SK-N-SH (cell line): Measurements from ENCODE around the gene KRT14. TPM values are rescaled to one million over a fixed set of nuclear protein-coding genes. Genes with fewer than 3 reads are reported as not detected.
"Not testable (repeated sequence)": the region's sequence is repeated elsewhere in the genome, so short reads cannot be mapped to it uniquely, and the experiment has no call there.

ENCODE experiments used
- CTCF ChIA-PET: fragments of 300-600, 350-600 bp; formaldehyde crosslinking; extraction: SDS; loops from one replicate; lab custom pipeline; 2021; lab: Yijun Ruan, JAX
- POLR2A ChIA-PET: fragments of 350-600 bp; sonication (Branson Sonifier 250); formaldehyde crosslinking; extraction: SDS; loops from one replicate; lab custom pipeline; 2020; ENCODE audit warnings: antibody characterized with exemption, inconsistent platforms; lab: Yijun Ruan, JAX
- DNase-seq: peaks from one replicate; pipeline ENCODE4 v3.0.0; 2012
- H2AFZ ChIP-seq: fragments of 200-600 bp; sonication (generic); 2 replicates; pipeline ENCODE4 v1.8.1; 2016; ENCODE audit warnings: antibody characterized with exemption, mild to moderate bottlenecking, low read depth
- H3F3A ChIP-seq: fragments of 200-600 bp; sonication (generic); replicated peaks from 2 replicates; pipeline ENCODE3; 2016; ENCODE audit warnings: antibody characterized with exemption, mild to moderate bottlenecking; ENCODE audit not compliant: insufficient read depth
- H3K27ac ChIP-seq, 2 experiments: fragments of 200-500 bp in 1 of 2; fragments of 200-600 bp in 1 of 2; sonication (Bioruptor generic) in 1 of 2; sonication (generic), shearing (Covaris generic) in 1 of 2; 2 replicates each; pipeline versions ENCODE4 v1.5.1 to v1.6.1; 2014 to 2016; ENCODE audit warnings: low read depth in 2 of 2, inconsistent platforms in 1 of 2, low read length in 1 of 2, mild to moderate bottlenecking in 1 of 2, mixed read lengths in 1 of 2
- H3K27me3 ChIP-seq: fragments of 200-600 bp; sonication (generic), shearing (Covaris generic); 2 replicates; pipeline ENCODE4 v1.6.1; 2016; ENCODE audit warnings: mixed run types; ENCODE audit not compliant: insufficient read depth
- H3K36me3 ChIP-seq, 2 experiments: fragments of 200-500 bp in 1 of 2; fragments of 200-600 bp in 1 of 2; sonication (Bioruptor generic) in 1 of 2; sonication (generic) in 1 of 2; replicated peaks in 1 of 2; 2 replicates each; pipeline versions ENCODE3 to v1.5.1; 2014 to 2016; ENCODE audit warnings: low read length in 1 of 2, mild to moderate bottlenecking in 1 of 2; ENCODE audit not compliant: insufficient read depth in 2 of 2, control insufficient read depth in 1 of 2
- H3K4me1 ChIP-seq, 2 experiments: fragments of 200-500 bp in 1 of 2; fragments of 200-600 bp in 1 of 2; sonication (Bioruptor generic) in 1 of 2; sonication (generic), shearing (Covaris generic) in 1 of 2; 2 replicates each; pipeline versions ENCODE4 v1.5.1 to v1.6.1; 2014 to 2016; ENCODE audit warnings: low read depth in 1 of 2, low read length in 1 of 2, mixed run types in 1 of 2; ENCODE audit not compliant: insufficient read depth in 2 of 2, control insufficient read depth in 1 of 2
- H3K4me2 ChIP-seq: fragments of 200-600 bp; sonication (generic), shearing (Covaris generic); 2 replicates; pipeline ENCODE4 v1.6.1; 2017; ENCODE audit warnings: mixed run types
- H3K4me3 ChIP-seq, 2 experiments: fragments of 200-500 bp in 1 of 2; fragments of 200-600 bp in 1 of 2; sonication (Bioruptor generic) in 1 of 2; sonication (generic), shearing (Covaris generic) in 1 of 2; 2 replicates each; pipeline versions ENCODE4 v1.5.1 to v1.8.1; 2014 to 2016; ENCODE audit warnings: low read depth in 2 of 2, inconsistent platforms in 1 of 2, low read length in 1 of 2, mild to moderate bottlenecking in 1 of 2, mixed read lengths in 1 of 2, moderate library complexity in 1 of 2
- H3K79me2 ChIP-seq: fragments of 200-600 bp; sonication (generic); 2 replicates; pipeline ENCODE4 v1.8.1; 2017; ENCODE audit warnings: mild to moderate bottlenecking; ENCODE audit not compliant: insufficient read depth
- H3K9ac ChIP-seq: fragments of 200-600 bp; sonication (generic); 2 replicates; pipeline ENCODE4 v1.6.1; 2017; ENCODE audit warnings: mixed run types
- H3K9me2 ChIP-seq: fragments of 200-600 bp; sonication (generic); 2 replicates; pipeline ENCODE4 v1.6.1; 2017; ENCODE audit warnings: mixed run types
- H3K9me3 ChIP-seq: fragments of 200-600 bp; sonication (generic); 2 replicates; pipeline ENCODE4 v1.6.1; 2017; ENCODE audit warnings: mixed run types, mild to moderate bottlenecking, moderate library complexity
- H4K20me1 ChIP-seq: fragments of 200-600 bp; sonication (generic); 2 replicates; pipeline ENCODE4 v1.6.1; 2017; ENCODE audit warnings: mild to moderate bottlenecking, mixed run types; ENCODE audit not compliant: insufficient read depth
- ELF1 ChIP-seq: IDR thresholded peaks from 2 replicates; pipeline ENCODE4 v1.4.0; 2012
- JUND ChIP-seq: IDR thresholded peaks from 2 replicates; pipeline ENCODE4 v1.4.0; 2012
- MXI1 ChIP-seq: IDR thresholded peaks from 2 replicates; pipeline ENCODE4 v1.6.1; 2012; ENCODE audit warnings: mild to moderate bottlenecking, low read depth, low read length, improper control_type of control experiment
- NRF1 ChIP-seq: IDR thresholded peaks from 2 replicates; pipeline ENCODE4 v1.6.1; 2012; ENCODE audit warnings: low read depth, mild to moderate bottlenecking, low read length
- RAD21 ChIP-seq: IDR thresholded peaks from 2 replicates; pipeline ENCODE4 v1.6.1; 2012; ENCODE audit warnings: mild to moderate bottlenecking, low read length
- SMC3 ChIP-seq: IDR thresholded peaks from 2 replicates; pipeline ENCODE4 v1.6.1; 2012; ENCODE audit warnings: low read depth, low read length, improper control_type of control experiment
- TCF12 ChIP-seq: IDR thresholded peaks from 2 replicates; pipeline ENCODE4 v1.4.0; 2012
- WGBS: methylation state at CpG from one replicate; pipeline ENCODE4 v1.1.6; 2017; ENCODE audit warnings: low lambda C conversion rate; 5-methylcytosine and 5-hydroxymethylcytosine counted together
- polyA plus RNA-seq, 3 experiments: library from polyadenylated mRNA; depleted of rRNA; stranded (reverse); fragments of >200 nt; gene quantifications; 2 replicates each; pipeline ENCODE4 v1.2.3, GENCODE V29; 2012
- TF ChIP-seq, protein P1 (sequence below): fragments of 200-600 bp; sonication (generic); IDR thresholded peaks from 2 replicates; pipeline ENCODE4 v1.6.1; 2017; ENCODE audit warnings: antibody characterized with exemption, mild to moderate bottlenecking, moderate library complexity
- TF ChIP-seq, protein P2 (sequence below): fragments of 150-350 bp; IDR thresholded peaks from 2 replicates; pipeline ENCODE4 v1.6.1; 2017; ENCODE audit warnings: antibody characterized with exemption, low read length, low read depth, borderline replicate concordance

KRT14 gene
- polyA plus RNA-seq, 1 of the 3 experiments (the other 2 are of a cell fraction), result not detected

DNA sequence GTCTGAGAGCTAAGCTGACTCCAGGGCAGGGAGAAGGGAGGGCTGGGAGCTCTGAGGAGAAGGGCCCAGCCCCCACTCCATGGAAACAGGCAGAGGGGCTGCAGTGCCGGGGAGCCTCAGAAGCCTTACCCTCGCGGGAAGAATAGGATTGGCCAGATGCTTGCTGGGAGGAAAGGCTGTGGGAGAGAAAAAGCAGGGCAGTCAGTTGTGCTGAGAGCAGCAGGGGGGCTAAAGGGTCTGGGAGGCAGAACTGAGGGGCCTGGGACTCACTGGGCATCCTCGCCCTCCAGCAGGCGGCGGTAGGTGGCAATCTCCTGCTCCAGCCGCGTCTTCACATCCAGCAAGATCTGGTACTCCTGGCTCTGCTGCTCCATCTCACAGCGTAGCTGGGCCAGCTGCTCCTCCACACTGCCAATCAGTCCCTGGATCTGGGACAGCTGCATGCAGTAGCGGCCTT, 23.4 kb upstream of the KRT14 start:
- not testable (repeated sequence) for H3K9me2 ChIP-seq, H3F3A ChIP-seq, H3K4me2 ChIP-seq, H3K4me3 ChIP-seq, H3K27ac ChIP-seq, H3K4me1 ChIP-seq, H3K79me2 ChIP-seq, DNase-seq
- ChIA-PET CTCF (interaction anchor here (0.7 to 3.8 kb wide), 15 partner anchors 9 to 700 kb away, joined by 3 to 34 read pairs (median 4); no protein-coding TSS in a partner anchor), POLR2A (interaction anchor here (0.6 kb wide), 1 partner anchor 54 kb away, joined by 3 read pairs; no protein-coding TSS in a partner anchor)
- peaks cover 20% of the 10 kb centered on the region; the same call in 1 of the 2 replicates for H3K27me3 ChIP-seq
- WGBS, result 36% methylated on average over 7 of the region's 10 CpGs
- peak; percentile 37 for TF ChIP-seq RAD21
- TF ChIP-seq, protein P1, sequence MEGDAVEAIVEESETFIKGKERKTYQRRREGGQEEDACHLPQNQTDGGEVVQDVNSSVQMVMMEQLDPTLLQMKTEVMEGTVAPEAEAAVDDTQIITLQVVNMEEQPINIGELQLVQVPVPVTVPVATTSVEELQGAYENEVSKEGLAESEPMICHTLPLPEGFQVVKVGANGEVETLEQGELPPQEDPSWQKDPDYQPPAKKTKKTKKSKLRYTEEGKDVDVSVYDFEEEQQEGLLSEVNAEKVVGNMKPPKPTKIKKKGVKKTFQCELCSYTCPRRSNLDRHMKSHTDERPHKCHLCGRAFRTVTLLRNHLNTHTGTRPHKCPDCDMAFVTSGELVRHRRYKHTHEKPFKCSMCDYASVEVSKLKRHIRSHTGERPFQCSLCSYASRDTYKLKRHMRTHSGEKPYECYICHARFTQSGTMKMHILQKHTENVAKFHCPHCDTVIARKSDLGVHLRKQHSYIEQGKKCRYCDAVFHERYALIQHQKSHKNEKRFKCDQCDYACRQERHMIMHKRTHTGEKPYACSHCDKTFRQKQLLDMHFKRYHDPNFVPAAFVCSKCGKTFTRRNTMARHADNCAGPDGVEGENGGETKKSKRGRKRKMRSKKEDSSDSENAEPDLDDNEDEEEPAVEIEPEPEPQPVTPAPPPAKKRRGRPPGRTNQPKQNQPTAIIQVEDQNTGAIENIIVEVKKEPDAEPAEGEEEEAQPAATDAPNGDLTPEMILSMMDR, result peak; percentile 16; the same call in 1 of the 2 replicates
- TF ChIP-seq SMC3, result peak; percentile 17; the same call in 1 of the 2 replicates
- TF ChIP-seq, all 33 proteins: peak for 3; not testable (repeated sequence) for 30
- H3K36me3 ChIP-seq, H3K9me3 ChIP-seq, H2AFZ ChIP-seq, H3K9ac ChIP-seq, H4K20me1 ChIP-seq: not testable (repeated sequence)

DNA sequence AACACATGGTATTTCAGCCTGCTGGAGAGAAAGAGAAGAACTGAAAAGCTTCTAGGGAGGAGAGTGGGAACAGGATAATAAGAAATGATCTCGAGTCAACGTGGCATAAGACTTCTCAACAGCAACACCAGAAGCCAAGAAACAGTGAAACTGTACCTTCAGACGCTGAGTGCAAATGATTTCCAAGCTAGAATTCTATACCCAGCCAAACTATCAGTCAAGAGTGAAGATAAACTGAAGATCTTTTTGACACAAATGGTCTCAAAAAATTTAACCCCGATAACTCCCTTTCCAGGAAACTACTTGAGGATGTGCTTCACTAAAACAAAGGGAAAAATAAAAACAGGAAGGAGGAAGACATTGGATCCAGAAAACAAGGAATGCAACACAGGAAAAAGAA, 20.2 kb upstream of the KRT14 start:
- CTCF ChIA-PET, result interaction anchor here (1.5 to 1.8 kb wide), 2 partner anchors 12 to 56 kb away, joined by 3 to 5 read pairs; no protein-coding TSS in a partner anchor

DNA sequence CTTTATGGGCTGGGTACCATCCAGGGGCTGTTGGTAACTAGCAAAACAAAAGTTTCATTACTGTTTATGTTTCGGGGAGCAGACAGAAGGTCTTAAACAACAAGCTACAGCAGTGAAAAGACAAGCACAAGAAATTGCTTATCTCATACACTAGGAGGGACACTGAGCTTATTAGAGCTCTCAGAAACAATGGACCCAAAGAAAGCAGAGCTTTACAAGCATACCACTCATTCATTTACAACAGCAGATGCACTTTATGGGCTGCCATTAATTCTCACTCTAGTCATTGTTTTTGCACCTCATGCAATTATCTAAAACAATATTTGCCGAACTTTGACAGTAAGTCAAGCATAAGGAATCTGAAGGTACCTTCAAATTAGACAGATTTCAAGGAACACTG, 15.8 kb upstream of the KRT14 start:
- no peaks in the 10 kb centered on the region for H3F3A ChIP-seq
- H3K9ac ChIP-seq, result no peak overlapping the region
- no peak overlapping the region for H2AFZ ChIP-seq
- TF ChIP-seq JUND, result no peak
- TF ChIP-seq MXI1, result no peak
- TF ChIP-seq, protein P2, sequence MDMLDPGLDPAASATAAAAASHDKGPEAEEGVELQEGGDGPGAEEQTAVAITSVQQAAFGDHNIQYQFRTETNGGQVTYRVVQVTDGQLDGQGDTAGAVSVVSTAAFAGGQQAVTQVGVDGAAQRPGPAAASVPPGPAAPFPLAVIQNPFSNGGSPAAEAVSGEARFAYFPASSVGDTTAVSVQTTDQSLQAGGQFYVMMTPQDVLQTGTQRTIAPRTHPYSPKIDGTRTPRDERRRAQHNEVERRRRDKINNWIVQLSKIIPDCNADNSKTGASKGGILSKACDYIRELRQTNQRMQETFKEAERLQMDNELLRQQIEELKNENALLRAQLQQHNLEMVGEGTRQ, result no peak
- TF ChIP-seq ELF1, result no peak
- no peak for TF ChIP-seq TCF12
- TF ChIP-seq NRF1, result no peak
- H3K36me3 ChIP-seq, result no peaks in the 10 kb centered on the region
- H3K27me3 ChIP-seq, result peaks cover 16% of the 10 kb centered on the region
- 20% methylated on average over 2 of the region's 2 CpGs for WGBS
- no peak overlapping the region for H3K4me2 ChIP-seq
- no peaks in the 10 kb centered on the region for H3K79me2 ChIP-seq
- no peak overlapping the region for H3K27ac ChIP-seq
- H3K9me2 ChIP-seq, result no peaks in the 10 kb centered on the region
- no peak for DNase-seq
- ChIA-PET POLR2A (no interaction called here), CTCF (interaction anchor here (0.7 to 3.5 kb wide), 4 partner anchors 46 to 702 kb away, joined by 3 to 19 read pairs (median 10); no protein-coding TSS in a partner anchor)
- no peaks in the 10 kb centered on the region for H3K9me3 ChIP-seq
- no peaks in the 10 kb centered on the region for H4K20me1 ChIP-seq
- peaks cover 0 to 3% of the 10 kb centered on the region in 2 experiments; a peak in 1 of 4 replicates for H3K4me1 ChIP-seq
- H3K4me3 ChIP-seq, result no peak overlapping the region

More for the DNA sequence above, 20.2 kb upstream of the KRT14 start:
- POLR2A ChIA-PET, H3K9me2 ChIP-seq, H3F3A ChIP-seq, H2AFZ ChIP-seq, H3K9ac ChIP-seq, H4K20me1 ChIP-seq, H3K36me3 ChIP-seq, H3K79me2 ChIP-seq, H3K4me3 ChIP-seq, H3K4me2 ChIP-seq, DNase-seq, H3K27ac ChIP-seq, H3K9me3 ChIP-seq, H3K4me1 ChIP-seq: not testable (repeated sequence)
- H3K27me3 ChIP-seq, result peaks cover 32% of the 10 kb centered on the region
- WGBS, result 26% methylated on average over 4 of the region's 4 CpGs
